Measurements from ENCODE around the gene FBXL3.

Gene FBXL3

DNA sequence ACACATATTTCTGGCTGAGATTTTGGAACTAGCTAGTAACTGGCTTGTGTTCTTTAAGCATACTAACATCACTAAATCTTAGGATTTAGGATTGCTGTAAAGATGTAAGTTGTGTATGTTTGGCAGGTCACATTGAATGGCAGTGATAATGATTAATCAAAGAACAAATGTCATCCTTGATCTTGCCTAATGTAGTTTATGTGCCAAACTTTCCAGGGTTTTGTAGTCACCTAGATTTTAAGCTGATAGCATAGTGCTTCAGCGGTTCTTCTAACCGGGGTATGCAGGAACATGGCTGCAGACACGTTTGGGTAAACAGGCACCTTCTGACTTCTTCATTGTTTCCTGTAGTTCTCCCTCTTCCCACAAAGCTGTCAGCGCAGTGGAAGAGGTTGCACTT is 25.4 kb downstream of the FBXL3 start:
- peak; percentile 54 for FAIRE-seq

DNA sequence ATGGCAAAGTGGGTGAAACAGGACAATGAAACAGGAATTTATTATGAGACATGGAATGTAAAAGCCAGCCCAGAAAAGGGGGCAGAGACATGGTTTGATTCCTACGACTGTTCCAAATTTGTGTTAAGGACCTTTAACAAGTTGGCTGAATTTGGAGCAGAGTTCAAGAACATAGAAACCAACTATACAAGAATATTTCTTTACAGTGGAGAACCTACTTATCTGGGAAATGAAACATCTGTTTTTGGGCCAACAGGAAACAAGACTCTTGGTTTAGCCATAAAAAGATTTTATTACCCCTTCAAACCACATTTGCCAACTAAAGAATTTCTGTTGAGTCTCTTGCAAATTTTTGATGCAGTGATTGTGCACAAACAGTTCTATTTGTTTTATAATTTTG is 26.5 kb downstream of the FBXL3 start:
- DNase-seq (ENCODE audit: insufficient read length) (no peak), FAIRE-seq (no peak)

More for the DNA sequence above, 25.4 kb downstream of the FBXL3 start:
- no peak for TF ChIP-seq TAF1 (IDR thresholded peaks at IDR 0.05; ENCODE audit: borderline replicate concordance, low read depth, low read length)
- TF ChIP-seq POLR2A (IDR thresholded peaks at IDR 0.05; ENCODE audit: low read depth, low read length): 0 out of 2 replicates have a peak, but pooled peaks have one; percentile 33
- TF ChIP-seq POLR2AphosphoS5 (IDR thresholded peaks at IDR 0.05; ENCODE audit: low read depth, low read length): no peak
- no peak for DNase-seq (ENCODE audit: insufficient read length)

DNA sequence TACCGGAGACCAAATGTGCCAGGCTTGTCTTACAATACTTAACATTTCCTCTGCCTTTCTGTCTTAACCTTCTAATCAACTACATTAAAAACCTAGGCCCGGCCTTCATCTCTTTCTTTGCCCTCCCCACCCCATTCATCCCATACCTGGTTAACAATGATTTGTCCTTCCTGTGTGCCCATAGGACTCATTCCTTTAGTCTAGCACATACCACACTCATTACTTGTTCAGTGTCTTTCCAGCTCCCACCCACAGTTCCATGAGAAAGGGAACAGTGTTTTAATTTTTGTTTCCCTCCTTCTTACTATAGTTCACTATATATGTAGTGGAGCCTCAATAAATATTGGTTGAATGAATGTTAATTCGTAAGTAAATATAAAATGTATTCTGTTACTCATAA is 32.7 kb downstream of the FBXL3 start:
- DNase-seq (ENCODE audit: insufficient read length) (no peak), FAIRE-seq (no peak)
- TF ChIP-seq POLR2AphosphoS5 (IDR thresholded peaks at IDR 0.05; ENCODE audit: low read depth, low read length): no peak
- TF ChIP-seq POLR2A (IDR thresholded peaks at IDR 0.05; ENCODE audit: low read depth, low read length): no peak
- TF ChIP-seq TAF1 (IDR thresholded peaks at IDR 0.05; ENCODE audit: borderline replicate concordance, low read depth, low read length): no peak

More for the DNA sequence above, 26.5 kb downstream of the FBXL3 start:
- TF ChIP-seq POLR2AphosphoS5 (IDR thresholded peaks at IDR 0.05; ENCODE audit: low read depth, low read length): no peak
- TF ChIP-seq POLR2A (IDR thresholded peaks at IDR 0.05; ENCODE audit: low read depth, low read length): no peak
- TF ChIP-seq TAF1 (IDR thresholded peaks at IDR 0.05; ENCODE audit: borderline replicate concordance, low read depth, low read length): no peak

DNA sequence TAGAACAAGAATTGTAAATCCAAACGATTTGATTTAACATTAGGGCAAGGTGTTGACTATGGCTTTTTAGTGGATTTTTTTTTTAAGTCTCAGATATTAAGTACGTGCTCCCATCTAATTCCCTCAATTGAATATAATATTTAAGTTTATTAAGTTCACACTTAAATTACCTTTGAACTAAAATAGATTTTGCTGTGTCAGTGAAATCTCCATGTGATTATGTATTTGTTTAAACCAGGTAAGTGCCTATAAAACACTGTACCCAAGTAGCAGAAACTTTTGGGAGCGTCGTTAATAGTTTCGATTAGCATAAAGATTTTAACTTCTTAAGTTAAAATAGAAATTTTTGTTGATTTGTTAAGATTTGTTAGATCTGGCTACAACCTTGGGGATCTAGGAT is 33.5 kb downstream of the FBXL3 start:
- no peak for DNase-seq (ENCODE audit: insufficient read length)
- no peak for TF ChIP-seq POLR2A (IDR thresholded peaks at IDR 0.05; ENCODE audit: low read depth, low read length)
- no peak for TF ChIP-seq TAF1 (IDR thresholded peaks at IDR 0.05; ENCODE audit: borderline replicate concordance, low read depth, low read length)
- TF ChIP-seq POLR2AphosphoS5 (IDR thresholded peaks at IDR 0.05; ENCODE audit: low read depth, low read length): no peak
- FAIRE-seq: no peak

DNA sequence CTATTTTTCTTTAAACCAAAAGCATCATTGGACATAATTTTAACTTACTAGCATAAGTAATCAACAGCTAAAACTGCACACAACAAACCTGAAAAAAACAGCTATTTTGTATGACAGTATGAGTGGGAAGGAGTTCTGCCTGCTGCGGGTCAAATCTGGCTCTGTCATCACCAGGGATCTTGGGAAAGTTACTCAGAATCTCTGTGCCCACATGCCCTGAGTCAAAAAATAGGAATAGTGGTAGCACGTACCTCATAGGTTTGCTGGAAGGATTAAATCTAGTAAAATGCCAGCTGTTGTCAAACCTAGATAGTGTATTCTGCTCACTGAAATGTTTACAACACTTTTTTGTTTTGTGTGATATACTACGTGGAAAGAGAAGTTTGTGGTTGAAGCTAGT is 33.9 kb downstream of the FBXL3 start:
- FAIRE-seq: no peak
- TF ChIP-seq POLR2AphosphoS5 (IDR thresholded peaks at IDR 0.05; ENCODE audit: low read depth, low read length) (no peak), POLR2A (IDR thresholded peaks at IDR 0.05; ENCODE audit: low read depth, low read length) (no peak), TAF1 (IDR thresholded peaks at IDR 0.05; ENCODE audit: borderline replicate concordance, low read depth, low read length) (no peak)
- no peak for DNase-seq (ENCODE audit: insufficient read length)

DNA sequence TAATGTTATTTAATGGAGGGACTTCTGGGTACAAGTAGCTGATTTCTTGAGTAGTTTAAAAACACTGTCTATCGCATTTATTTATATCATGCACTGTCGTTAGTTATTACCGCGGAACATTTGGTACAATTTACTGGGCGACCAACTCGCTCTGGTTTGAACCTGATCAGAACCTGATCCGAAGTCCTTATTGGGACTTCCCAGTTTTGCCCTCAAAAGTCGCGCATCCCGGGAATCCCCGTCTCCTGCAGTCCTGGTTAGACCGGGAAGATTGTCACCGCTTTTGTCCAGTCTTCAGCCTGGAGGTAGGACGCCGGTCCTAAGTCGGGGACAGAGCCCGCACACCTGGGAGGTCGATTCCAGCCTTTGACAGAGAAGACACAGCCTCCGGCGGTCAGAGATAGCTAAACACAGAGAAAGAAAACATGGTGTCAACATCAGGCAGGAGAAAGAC is 34.4 kb downstream of the FBXL3 start:
- DNase-seq (ENCODE audit: insufficient read length) (no peak), FAIRE-seq (peak; percentile 21)
- TF ChIP-seq TAF1 (IDR thresholded peaks at IDR 0.05; ENCODE audit: borderline replicate concordance, low read depth, low read length) (no peak), POLR2A (IDR thresholded peaks at IDR 0.05; ENCODE audit: low read depth, low read length) (no peak), POLR2AphosphoS5 (IDR thresholded peaks at IDR 0.05; ENCODE audit: low read depth, low read length) (no peak)

DNA sequence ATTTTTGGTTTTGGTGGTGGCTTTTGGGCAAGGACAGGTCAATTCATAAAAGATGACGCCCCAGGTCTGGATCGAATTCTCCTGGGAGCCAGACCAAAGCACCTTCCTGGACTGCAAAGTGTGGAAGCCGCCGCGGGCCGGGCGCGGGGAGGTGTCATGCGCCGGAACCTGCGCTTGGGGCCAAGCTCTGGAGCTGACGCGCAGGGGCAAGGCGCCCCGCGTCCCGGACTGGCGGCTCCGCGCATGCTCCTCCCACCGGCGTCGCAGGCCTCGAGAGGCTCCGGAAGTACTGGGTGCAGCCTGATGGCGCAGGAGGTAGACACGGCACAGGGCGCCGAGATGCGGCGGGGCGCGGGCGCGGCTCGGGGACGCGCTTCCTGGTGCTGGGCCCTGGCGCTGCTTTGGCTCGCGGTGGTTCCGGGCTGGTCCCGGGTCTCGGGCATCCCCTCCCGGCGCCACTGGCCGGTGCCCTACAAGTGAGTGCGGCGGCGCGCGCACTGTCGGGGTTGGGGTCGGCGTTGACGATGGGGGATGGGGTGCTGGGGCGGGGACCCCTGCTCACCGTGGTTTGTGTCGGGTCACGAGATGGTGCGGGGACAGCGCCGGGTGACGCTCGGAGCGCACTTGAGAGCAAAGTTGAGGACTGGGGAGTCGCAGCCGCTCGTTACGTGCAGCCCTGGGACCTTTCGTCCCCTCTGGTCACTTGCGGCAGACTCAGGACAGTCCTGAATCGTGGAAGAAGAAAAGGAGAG is 35.0 kb downstream of the FBXL3 start, which contains the start of gene CLN5:
CLN5 (plus strand) TSS at position 286 of the 752 bp plus-strand sequence; CDS start at position 304, 18 bp downstream.
- TF ChIP-seq POLR2A (IDR thresholded peaks at IDR 0.05; ENCODE audit: low read depth, low read length): peak; percentile 96
- peak; percentile 91 for TF ChIP-seq POLR2AphosphoS5 (IDR thresholded peaks at IDR 0.05; ENCODE audit: low read depth, low read length)
- TF ChIP-seq TAF1 (IDR thresholded peaks at IDR 0.05; ENCODE audit: borderline replicate concordance, low read depth, low read length): peak; percentile 80
- FAIRE-seq (peak; percentile 95), DNase-seq (ENCODE audit: insufficient read length) (peak; percentile 89)

DNA sequence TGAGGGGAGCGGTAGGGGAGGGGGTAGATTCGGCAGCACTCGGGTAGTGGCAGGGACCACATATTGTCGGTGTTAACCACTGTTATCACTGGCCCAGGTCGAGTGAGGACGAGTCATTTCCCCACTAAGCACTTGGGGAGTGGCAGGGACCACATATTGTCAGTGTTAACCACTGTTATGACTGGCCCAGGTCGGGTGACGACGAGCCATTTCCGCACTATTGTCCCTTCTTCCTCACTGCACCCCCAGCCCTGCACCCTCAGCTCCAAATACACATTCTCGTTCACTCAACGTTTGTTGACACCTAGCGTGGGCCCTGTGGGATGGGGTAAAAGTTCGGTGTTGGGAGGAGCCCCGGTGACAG is 35.5 kb downstream of the FBXL3 start:
- FAIRE-seq: no peak
- no peak for TF ChIP-seq POLR2AphosphoS5 (IDR thresholded peaks at IDR 0.05; ENCODE audit: low read depth, low read length)
- TF ChIP-seq TAF1 (IDR thresholded peaks at IDR 0.05; ENCODE audit: borderline replicate concordance, low read depth, low read length): no peak
- no peak for TF ChIP-seq POLR2A (IDR thresholded peaks at IDR 0.05; ENCODE audit: low read depth, low read length)
- peak; percentile 22 for DNase-seq (ENCODE audit: insufficient read length)

DNA sequence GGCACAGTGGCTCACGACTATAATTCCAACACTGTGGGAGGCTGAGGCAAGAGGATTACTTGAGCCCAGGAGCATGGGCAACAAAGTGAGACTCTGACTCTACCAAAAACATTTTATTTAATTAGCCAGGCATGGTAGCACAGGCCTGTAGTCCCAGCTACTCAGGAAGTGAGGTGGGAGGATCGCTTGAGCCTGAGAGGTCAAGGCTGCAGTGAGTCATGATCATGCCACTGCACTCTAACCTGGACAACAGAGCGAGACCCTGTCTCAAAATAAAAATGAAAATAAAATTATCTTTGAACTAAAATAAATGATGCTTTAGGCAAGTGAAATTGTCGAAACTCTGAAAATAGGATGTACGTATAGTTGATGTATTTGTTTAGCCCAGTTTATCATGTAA is 43.3 kb downstream of the FBXL3 start:
- DNase-seq (ENCODE audit: insufficient read length) (no peak), FAIRE-seq (no peak)
- no peak for TF ChIP-seq POLR2AphosphoS5 (IDR thresholded peaks at IDR 0.05; ENCODE audit: low read depth, low read length)
- TF ChIP-seq POLR2A (IDR thresholded peaks at IDR 0.05; ENCODE audit: low read depth, low read length): no peak
- no peak for TF ChIP-seq TAF1 (IDR thresholded peaks at IDR 0.05; ENCODE audit: borderline replicate concordance, low read depth, low read length)

DNA sequence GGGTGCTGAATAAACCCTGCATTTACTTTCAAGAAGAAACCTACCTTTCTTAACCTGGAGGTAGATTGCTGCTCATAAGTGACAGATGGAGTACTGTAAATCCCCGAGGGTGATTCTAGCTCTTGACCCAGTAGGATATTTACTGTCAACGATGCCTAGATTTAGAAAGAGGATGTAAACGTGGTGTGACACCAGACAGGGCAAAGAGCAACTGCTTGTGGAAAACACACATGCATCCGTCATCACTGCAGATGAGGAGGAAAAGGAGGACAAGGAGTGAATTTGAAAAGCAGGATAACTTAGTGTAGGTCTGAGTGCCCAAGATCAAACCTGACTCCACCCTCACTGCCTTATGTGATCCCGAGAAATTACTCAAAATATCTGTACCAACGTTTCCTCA is 44.9 kb downstream of the FBXL3 start:
- no peak for FAIRE-seq
- no peak for DNase-seq (ENCODE audit: insufficient read length)

DNA sequence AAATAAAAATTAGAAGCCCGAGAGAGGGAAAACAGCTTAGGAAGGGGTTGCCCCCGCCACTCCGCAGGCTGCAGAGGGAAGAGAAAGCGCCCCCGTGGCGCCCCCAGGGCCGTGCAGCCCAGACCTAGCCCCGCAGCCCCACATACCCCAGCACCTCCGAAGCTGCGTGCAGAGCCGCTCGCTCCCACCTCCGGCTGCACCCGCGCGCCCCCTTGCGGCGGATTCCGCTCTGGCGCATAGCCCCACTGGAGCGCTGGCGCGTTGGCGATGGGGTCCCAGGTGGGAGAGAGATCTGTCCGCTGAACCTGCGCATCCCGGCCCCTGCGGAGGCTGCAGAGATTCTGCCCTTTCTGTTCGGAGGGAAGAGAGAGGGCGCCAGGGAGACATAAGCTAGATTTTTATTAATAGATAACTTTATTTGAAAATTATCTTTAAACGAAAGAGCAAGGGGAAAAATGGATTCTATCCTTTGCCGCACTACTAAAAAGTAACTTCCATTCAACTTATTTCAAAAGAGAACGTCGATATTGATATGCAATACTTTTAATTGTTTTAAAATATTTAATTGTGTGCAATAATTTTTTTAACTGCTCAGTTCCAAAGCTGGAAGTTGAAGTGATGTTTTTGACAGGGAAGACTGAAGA is 46.8 kb downstream of the FBXL3 start:
- FAIRE-seq (peak; percentile 88), DNase-seq (ENCODE audit: insufficient read length) (peak; percentile 92)
- TF ChIP-seq POLR2A (IDR thresholded peaks at IDR 0.05; ENCODE audit: low read depth, low read length) (no peak), TAF1 (IDR thresholded peaks at IDR 0.05; ENCODE audit: borderline replicate concordance, low read depth, low read length) (no peak), POLR2AphosphoS5 (IDR thresholded peaks at IDR 0.05; ENCODE audit: low read depth, low read length) (no peak)

More for the DNA sequence above, 44.9 kb downstream of the FBXL3 start:
- TF ChIP-seq TAF1 (IDR thresholded peaks at IDR 0.05; ENCODE audit: borderline replicate concordance, low read depth, low read length) (no peak), POLR2A (IDR thresholded peaks at IDR 0.05; ENCODE audit: low read depth, low read length) (no peak), POLR2AphosphoS5 (IDR thresholded peaks at IDR 0.05; ENCODE audit: low read depth, low read length) (no peak)

All from GM12892 (cell line).